HG02759 (cell line): Measurements from ENCODE around the gene HYAL4.
"Not testable (repeated sequence)": the region's sequence is repeated elsewhere in the genome, so short reads cannot be mapped to it uniquely, and the experiment has no call there.

Experiments used
- ATAC-seq: cut with Tn5 transposase; IDR thresholded peaks from one replicate; pipeline ENCODE4 v1.9.1; 2021; ENCODE audit warnings: mild to moderate bottlenecking, moderate library complexity; ENCODE audit not compliant: unreplicated experiment

Gene HYAL4

GRCh38 chr7:123846217-123846891 lies 1.4 kb downstream of the HYAL4 start:
- ATAC-seq: peak; percentile 45

DNA sequence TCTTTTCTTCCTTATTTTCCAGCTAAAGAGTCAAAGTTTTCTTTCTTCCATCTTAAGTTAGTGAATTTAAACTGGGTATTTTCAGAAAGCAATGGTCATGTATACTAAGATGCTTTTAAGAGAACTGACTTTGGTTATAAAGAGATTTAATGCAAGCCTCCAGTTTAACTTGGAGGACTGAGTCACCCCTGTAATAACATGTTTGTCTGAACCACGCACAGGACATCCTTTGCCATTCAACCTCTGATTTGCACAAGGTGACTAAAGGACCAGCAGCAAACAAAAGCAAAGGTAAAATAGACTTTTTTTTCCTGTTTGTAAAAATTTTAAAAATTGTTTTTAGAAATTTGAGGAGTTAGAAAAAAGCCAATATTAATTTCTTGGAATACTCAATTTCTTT lies 2.9 kb downstream of the HYAL4 start:
- no peak for ATAC-seq

DNA sequence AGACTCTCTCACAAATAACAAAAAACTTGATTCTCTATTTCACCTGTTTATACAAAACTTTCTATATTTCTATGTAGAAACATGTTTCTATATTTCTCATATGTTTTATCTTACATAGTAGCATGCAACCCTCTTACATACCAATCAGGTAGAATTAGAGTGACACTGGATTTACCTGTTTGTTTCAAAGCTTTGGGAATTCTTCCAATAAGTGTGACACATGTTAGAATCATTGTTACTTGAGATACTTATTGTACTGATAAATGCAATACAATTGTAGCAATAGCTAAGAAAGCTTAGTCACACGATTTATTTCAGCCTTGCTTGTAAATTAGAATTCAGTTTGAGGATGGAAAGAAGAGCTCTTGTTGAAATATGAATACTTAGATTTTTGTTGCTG lies 4.9 kb downstream of the HYAL4 start:
- ATAC-seq: no peak

DNA sequence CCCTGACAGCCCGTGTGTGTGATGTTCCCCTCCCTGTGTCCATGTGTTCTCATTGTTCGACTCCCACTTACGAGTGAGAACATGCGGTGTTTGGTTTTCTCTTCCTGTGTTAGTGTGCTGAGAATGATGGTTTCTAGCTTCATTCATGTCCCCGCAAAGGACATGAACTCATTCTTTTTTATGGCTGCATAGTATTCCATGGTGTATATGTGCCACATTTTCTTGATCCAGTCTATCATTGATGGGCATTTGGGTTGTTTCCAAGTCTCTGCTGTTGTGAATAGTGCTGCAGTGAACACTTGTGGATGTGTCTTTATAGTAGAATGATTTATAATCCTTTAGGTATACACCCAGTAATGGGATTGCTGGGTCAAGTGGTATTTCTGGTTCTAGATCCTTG lies 6.4 kb downstream of the HYAL4 start:
- ATAC-seq: not testable (repeated sequence)

DNA sequence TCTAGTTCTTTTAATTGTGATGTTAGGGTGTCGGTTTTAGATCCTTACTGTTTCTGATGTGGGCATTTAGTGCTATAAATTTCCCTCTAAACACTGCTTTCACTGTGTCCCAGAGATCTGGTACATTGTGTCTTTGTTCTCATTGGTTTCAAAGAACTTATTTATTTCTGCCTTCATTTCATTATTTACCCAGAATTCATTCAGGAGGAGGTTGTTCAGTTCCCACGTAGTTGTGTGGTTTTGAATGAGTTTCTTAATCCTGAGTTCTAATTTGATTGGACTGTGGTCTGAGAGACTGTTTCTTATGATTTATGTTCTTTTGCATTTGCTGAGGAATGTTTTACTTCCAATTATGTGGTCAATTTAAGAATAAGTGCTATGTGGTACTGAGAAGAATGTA lies 9.3 kb downstream of the HYAL4 start:
- ATAC-seq: not testable (repeated sequence)

GRCh38 chr7:123856428-123856827 lies 11.5 kb downstream of the HYAL4 start:
- not testable (repeated sequence) for ATAC-seq

DNA sequence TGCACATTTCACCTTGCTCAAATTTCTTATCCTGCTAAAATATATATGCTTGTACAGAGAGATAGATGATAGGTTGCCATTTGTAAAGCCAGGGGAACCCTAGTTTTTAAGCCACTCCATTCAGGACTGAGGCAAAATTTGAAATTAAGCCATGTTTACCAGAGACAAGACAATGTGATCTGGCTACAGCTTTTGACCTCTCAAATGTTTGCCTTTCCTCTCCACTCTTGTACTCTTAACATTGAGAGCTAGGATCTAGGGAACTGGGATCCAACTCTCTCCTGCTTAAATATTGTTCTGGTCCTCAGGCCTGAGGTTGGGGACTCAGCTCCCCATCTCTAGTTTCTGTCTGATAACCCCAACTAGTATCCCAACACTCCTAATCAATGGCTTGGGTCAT lies 15.9 kb downstream of the HYAL4 start:
- ATAC-seq: no peak

GRCh38 chr7:123862775-123863174 lies 17.8 kb downstream of the HYAL4 start:
- ATAC-seq: no peak

DNA sequence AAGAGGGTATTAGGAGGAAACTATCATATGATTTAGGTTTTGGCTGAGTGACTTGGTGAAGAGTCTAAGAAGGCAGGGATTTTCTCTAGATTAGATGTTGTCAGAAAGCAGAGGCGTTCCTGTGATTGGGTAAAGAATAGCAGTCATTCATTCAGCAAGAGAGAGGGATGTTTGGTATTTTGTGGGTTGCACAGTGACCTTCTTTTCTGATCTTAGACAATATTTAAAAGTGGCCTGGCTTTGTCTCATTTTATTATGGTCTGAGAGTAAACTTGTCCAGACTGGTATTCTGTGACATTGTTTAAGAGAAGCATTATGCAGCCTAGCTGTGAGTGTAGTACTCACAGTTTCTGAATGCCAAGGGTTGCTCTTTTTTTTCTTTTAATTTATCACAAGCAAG lies 18.5 kb downstream of the HYAL4 start:
- ATAC-seq: no peak

DNA sequence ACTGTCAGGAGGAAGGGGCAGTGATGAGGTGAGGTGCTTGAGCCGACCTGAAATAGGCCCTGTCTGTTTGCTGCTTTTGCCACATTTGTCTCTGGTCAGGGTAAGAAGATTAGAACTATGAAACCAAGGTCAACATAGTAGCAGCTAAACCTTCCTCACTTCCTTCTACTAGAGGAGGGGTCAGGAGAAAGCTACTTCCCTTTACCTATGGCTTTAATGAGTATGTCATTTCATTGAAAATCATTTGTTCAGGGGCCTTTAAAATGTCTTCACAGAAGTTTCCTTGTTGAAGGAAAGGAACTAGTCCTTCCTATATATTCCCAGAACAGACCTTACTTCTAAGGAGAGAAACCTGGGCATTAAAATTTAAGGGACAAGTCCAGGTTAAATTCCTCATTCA lies 19.0 kb downstream of the HYAL4 start:
- ATAC-seq: no peak

- ATAC-seq: no peak
Observed at GRCh38 chr7:123864436-123864835, 19.5 kb downstream of the HYAL4 start.

DNA sequence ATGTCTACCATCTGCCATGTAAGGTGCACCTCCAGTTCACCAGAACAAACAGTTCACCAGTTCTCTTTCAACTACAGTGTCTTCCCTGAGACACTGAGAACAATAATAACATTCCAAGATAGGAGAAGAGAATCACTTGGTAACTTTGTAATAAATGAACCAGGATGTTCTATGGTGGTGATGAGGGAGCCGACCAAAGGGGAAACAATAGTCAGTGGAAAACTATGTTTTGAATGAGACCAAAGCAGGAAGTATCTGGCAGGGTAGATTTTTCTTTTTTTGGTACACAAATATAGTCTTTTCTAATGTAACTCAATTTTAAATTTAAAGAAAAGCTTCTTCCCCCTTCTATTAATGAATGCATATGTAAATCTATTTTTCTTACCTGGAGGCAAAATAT lies 20.0 kb downstream of the HYAL4 start:
- ATAC-seq: no peak

DNA sequence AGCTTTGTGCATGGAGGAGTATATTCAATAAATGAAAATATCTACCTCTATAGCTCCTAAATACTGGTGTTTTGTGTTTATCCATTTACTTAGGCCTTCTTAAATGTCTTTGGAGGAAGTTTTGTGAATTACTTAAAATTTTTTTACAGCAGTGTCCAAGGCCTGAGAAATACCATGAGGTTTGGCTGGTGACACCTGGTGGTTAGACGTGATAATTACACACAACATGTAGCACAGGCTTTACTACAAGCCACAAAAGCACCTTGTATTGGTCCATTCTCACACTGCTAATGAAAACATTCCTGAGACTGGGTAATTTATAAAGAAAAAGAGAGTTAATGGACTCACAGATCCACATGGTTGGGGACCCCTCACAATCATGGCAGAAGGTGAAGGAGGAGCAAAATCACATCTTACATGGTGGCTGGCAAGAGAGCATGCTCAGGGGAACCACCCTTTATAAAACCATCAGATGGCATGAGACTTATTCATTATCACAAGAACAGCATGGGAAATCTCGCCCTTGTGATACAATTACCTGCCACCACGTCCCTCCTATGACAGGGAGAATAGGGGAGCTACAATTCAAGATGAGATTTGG lies 20.6 kb downstream of the HYAL4 start:
- ATAC-seq: peak; percentile 89

GRCh38 chr7:123867225-123867624 lies 22.3 kb downstream of the HYAL4 start:
- no peak for ATAC-seq

DNA sequence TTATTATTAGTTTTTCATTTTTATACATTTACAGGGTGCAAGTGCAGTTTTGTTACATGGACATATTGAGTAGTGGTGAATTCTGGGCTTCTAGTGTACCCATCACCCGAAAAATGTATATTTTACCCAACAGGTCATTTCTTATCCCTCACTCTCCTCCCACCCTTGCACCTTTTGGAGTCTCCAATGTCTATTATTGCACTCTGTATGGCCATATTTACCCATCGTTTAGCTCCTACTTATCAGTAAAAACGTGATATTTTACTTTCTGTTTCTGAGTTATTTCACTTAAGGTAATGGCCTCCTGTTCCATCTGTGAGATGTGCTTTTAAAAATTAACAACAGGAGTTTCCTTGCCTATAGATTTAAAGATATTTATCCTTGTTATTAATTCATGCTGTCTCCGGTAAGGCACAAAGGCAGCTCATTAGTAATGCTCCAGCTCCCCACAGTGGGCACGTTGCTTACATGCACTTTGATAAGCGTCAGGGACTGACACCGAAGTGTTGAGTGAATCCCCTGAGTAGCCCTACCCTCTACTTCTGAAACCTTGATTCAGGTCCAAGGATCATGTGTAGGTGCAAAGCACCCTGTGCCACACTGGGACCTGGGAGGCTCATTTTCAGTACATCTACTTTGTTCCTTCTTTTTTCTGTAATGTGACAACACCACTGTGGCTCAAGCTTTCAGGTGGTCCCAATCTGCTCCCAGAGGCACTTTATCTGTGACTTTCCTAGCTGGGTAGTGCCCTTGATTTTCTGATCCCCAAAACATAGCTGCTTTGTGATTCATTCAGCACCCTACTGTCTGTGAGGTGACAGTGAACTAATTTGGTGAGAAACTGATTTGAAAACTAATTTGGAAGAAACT lies 27.3 kb downstream of the HYAL4 start:
- ATAC-seq: peak; percentile 80

DNA sequence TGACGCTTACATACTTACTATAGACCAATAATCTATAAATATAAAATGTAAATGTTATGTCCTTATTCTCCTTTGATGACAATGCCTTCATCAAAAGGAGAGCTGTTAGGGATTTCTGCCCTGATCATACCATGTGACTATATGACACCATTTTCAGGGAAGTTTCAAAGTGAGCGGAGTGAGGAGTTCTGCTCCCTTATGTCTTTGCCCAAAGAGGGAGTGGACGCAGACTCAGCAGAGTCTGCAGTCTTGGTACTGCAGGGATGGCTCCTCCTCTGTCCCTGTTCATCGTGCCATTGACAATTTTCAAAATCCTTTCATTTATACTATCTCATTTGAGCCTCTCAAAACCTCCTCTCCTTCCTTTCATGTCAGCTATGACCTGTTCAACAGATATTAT lies 27.9 kb downstream of the HYAL4 start:
- no peak for ATAC-seq

- no peak for ATAC-seq
Observed at GRCh38 chr7:123876557-123877256, 31.7 kb downstream of the HYAL4 start.

DNA sequence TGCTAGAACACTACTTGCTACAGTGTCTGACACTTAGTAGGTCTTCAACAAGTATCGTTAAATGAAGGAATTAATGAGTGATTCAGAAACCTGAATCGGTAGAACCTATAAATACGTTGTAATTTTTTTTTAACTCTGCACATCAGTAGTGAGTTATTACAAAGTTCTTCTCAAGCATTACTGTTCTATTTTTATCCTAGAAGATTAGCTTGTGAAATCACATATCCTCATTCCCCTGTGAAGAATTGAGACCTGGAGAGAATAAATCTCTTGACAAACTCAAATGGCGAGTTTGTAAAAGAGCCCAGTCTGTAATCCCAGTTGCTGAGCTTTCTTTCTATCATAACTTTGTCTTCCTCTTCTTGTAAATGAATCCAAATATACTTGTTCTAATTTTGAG lies 34.7 kb downstream of the HYAL4 start:
- no peak for ATAC-seq

DNA sequence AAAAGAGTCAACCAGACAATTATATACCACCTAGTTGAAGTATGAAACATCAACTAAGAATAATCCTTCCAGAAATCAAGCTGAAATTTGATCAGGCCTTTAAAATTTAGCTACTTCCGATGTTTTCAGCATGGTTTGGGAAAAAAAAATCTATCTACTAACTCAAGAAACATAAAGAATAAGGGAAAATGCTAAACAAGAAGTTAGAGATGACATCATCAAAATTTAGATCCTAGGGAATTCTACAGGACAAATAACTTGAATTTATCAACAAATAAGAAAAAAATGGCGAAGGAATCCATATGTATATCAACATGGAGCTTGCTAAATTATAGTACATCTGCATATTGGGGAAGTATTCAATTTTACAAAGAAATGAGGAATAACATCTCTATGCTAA lies 36.3 kb downstream of the HYAL4 start:
- ATAC-seq: no peak

DNA sequence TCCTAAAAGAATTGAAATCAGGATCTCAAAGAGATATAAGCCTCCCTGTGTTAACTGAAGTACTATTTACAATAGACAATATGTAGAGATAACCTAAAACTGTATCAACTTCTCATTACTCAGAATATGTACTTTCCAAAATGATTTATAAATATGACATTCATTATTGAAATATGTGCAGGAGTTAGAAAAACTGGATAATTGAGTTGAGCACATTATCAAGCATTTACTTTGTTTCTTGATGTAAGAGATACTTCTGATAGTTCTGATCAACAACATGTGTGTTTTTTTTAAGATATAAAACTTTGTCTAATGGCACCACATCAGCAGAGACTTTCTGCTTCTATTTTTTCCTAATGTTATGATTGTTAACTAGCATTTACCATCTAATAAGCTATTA lies 38.2 kb downstream of the HYAL4 start:
- ATAC-seq: no peak

DNA sequence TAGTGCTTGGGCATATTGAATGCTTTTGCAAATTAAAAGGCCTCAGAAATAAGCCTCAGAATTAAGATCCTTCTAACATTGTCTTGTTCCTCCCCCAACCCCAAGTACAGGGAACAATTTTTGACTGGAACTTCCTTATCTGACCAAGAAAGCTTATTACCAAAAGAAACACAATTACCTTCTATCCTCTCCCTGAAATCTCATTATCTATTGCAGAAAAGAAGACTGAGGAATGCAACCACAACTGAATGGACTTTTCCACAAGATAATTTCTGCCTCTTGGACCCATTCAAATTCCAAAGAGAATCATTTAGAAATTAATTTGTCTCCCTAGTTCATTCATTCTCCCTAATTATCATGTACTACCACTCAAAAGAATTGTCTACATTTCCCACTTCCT lies 43.2 kb downstream of the HYAL4 start:
- no peak for ATAC-seq
